Glomerular visceral epithelial cell (primary cell): ENCODE results near the gene ANO4.
"Not testable (repeated sequence)": the region's sequence is repeated elsewhere in the genome, so short reads cannot be mapped to it uniquely, and the experiment has no call there.

Experiments used
- DNase-seq: peaks from one replicate; pipeline ENCODE4 v3.0.0-alpha.2; 2016; ENCODE audit errors: extremely low spot score

Gene ANO4

GRCh38 chr12:101087920-101088319 lies 293.3 kb downstream of the ANO4 start:
- DNase-seq = no peak

GRCh38 chr12:101089271-101089670 lies 294.7 kb downstream of the ANO4 start:
- DNase-seq = no peak

GRCh38 chr12:101090222-101090621 lies 295.6 kb downstream of the ANO4 start:
- not testable (repeated sequence) for DNase-seq

- no peak for DNase-seq
Measured at GRCh38 chr12:101097829-101098580, 303.4 kb downstream of the ANO4 start.

- DNase-seq = no peak
Measured at GRCh38 chr12:101107032-101107763, 312.6 kb downstream of the ANO4 start.

- DNase-seq = no peak
Measured at GRCh38 chr12:101108130-101108529, 313.6 kb downstream of the ANO4 start.

- no peak for DNase-seq
Measured at GRCh38 chr12:101110866-101111265, 316.3 kb downstream of the ANO4 start.

- no peak for DNase-seq
Measured at GRCh38 chr12:101111441-101111840, 316.9 kb downstream of the ANO4 start.

GRCh38 chr12:101115326-101115725 lies 320.8 kb downstream of the ANO4 start:
- no peak for DNase-seq

GRCh38 chr12:101116911-101117310 lies 322.3 kb downstream of the ANO4 start:
- no peak for DNase-seq

GRCh38 chr12:101117842-101118241 lies 323.3 kb downstream of the ANO4 start:
- DNase-seq = no peak

GRCh38 chr12:101127521-101128219 lies 333.1 kb downstream of the ANO4 start:
- peak; percentile 12 for DNase-seq

- not testable (repeated sequence) for DNase-seq
Measured at GRCh38 chr12:101145777-101146431, 351.3 kb downstream of the ANO4 start.

GRCh38 chr12:101165319-101165718 lies 370.7 kb downstream of the ANO4 start:
- no peak for DNase-seq

GRCh38 chr12:101166866-101167265 lies 372.3 kb downstream of the ANO4 start:
- DNase-seq = no peak

GRCh38 chr12:101168001-101168400 lies 373.4 kb downstream of the ANO4 start:
- no peak for DNase-seq

- DNase-seq = no peak
Measured at GRCh38 chr12:101172316-101172715, 377.7 kb downstream of the ANO4 start.

GRCh38 chr12:101173197-101173749 lies 378.7 kb downstream of the ANO4 start:
- no peak for DNase-seq

- no peak for DNase-seq
Measured at GRCh38 chr12:101174541-101174940, 380.0 kb downstream of the ANO4 start.
